GM18951 (cell line): ENCODE results near the gene CFAP299.
"Not testable (repeated sequence)": the region's sequence is repeated elsewhere in the genome, so short reads cannot be mapped to it uniquely, and the experiment has no call there.

Experiments used
- POLR2A ChIP-seq: IDR thresholded peaks from 4 replicates; pipeline ENCODE4 v1.6.1; 2011; ENCODE audit warnings: mild to moderate bottlenecking; ENCODE audit not compliant: insufficient read length, insufficient read depth; ENCODE audit errors: extremely low read depth
- in situ Hi-C: fragments of 300-500 bp; cut with MboI; formaldehyde crosslinking; loops from one replicate; pipeline ENCODE4 v1.12.0; 2022; ENCODE audit warnings: low sequenced_read_pairs, mixed read lengths, inconsistent platforms; ENCODE audit not compliant: unreplicated experiment

The CFAP299 gene

GRCh38 chr4:80309294-80310004 lies 26.1 kb upstream of the CFAP299 start:
- in situ Hi-C loops: no loop called here

GRCh38 chr4:80311130-80311529 lies 24.4 kb upstream of the CFAP299 start:
- TF ChIP-seq POLR2A: no peak
- in situ Hi-C loops: no loop called here

More at GRCh38 chr4:80309294-80310004, 26.1 kb upstream of the CFAP299 start:
- TF ChIP-seq POLR2A: no peak

- TF ChIP-seq POLR2A: no peak
- in situ Hi-C loops: no loop called here
Observed at GRCh38 chr4:80312124-80312523, 23.4 kb upstream of the CFAP299 start.

- in situ Hi-C loops: no loop called here
- no peak for TF ChIP-seq POLR2A
Observed at GRCh38 chr4:80313627-80314026, 21.9 kb upstream of the CFAP299 start.

- in situ Hi-C loops: not testable (repeated sequence)
Observed at GRCh38 chr4:80315848-80316247, 19.7 kb upstream of the CFAP299 start.

GRCh38 chr4:80321341-80321740 lies 14.2 kb upstream of the CFAP299 start:
- TF ChIP-seq POLR2A: no peak
- in situ Hi-C loops: no loop called here

- in situ Hi-C loops: no loop called here
- no peak for TF ChIP-seq POLR2A
Observed at GRCh38 chr4:80321776-80322175, 13.8 kb upstream of the CFAP299 start.

GRCh38 chr4:80322716-80323115 lies 12.8 kb upstream of the CFAP299 start:
- in situ Hi-C loops: no loop called here

GRCh38 chr4:80324171-80324570 lies 11.4 kb upstream of the CFAP299 start:
- TF ChIP-seq POLR2A: no peak
- in situ Hi-C loops: no loop called here

More at GRCh38 chr4:80322716-80323115, 12.8 kb upstream of the CFAP299 start:
- TF ChIP-seq POLR2A: no peak

- in situ Hi-C loops: no loop called here
- no peak for TF ChIP-seq POLR2A
Observed at GRCh38 chr4:80331693-80332092, 3.8 kb upstream of the CFAP299 start.

GRCh38 chr4:80333121-80333520 lies 2.4 kb upstream of the CFAP299 start:
- TF ChIP-seq POLR2A: no peak
- in situ Hi-C loops: no loop called here

- TF ChIP-seq POLR2A: no peak
- in situ Hi-C loops: no loop called here
Observed at GRCh38 chr4:80334568-80334967, 962 bp upstream of the CFAP299 start.

- in situ Hi-C loops: no loop called here
- no peak for TF ChIP-seq POLR2A
Observed at GRCh38 chr4:80335226-80335553, 340 bp upstream of the CFAP299 start.

- TF ChIP-seq POLR2A: no peak
- in situ Hi-C loops: no loop called here
Observed at GRCh38 chr4:80336582-80336981, 1.1 kb downstream of the CFAP299 start.

- in situ Hi-C loops: no loop called here
- TF ChIP-seq POLR2A: no peak
Observed at GRCh38 chr4:80340036-80340435, 4.5 kb downstream of the CFAP299 start.

- in situ Hi-C loops: not testable (repeated sequence)
Observed at GRCh38 chr4:80342684-80343083, 7.2 kb downstream of the CFAP299 start.
